Sigmoid colon (tissue), 7 donors: Measurements from ENCODE around the gene CABLES2. TPM values are rescaled to one million over a fixed set of nuclear protein-coding genes. Genes with fewer than 3 reads are reported as not detected.

Experiments
- DNase-seq: peaks from one replicate; pipeline ENCODE4 v3.0.0-alpha.2; 2019
- H3K27ac ChIP-seq, 4 donors: fragments of 200-600 bp; sonication (generic); one replicate each; pipeline ENCODE4 v1.5.1; 2016 to 2019; ENCODE audit warnings: mild to moderate bottlenecking in 1 of 4
- H3K27me3 ChIP-seq, 3 donors: fragments of 200-600 bp; sonication (generic); one replicate each; pipeline ENCODE4 v1.5.1; 2019; ENCODE audit warnings: mild to moderate bottlenecking in 1 of 3
- H3K36me3 ChIP-seq, 4 donors: fragments of 200-600 bp; sonication (generic); one replicate each; pipeline ENCODE4 v1.5.1; 2016 to 2019
- H3K4me1 ChIP-seq, 4 donors: fragments of 200-600 bp; sonication (generic); one replicate each; pipeline ENCODE4 v1.5.1; 2017 to 2019
- H3K4me3 ChIP-seq, 4 donors: fragments of 200-600 bp; sonication (generic); one replicate each; pipeline ENCODE4 v1.5.1; 2017 to 2019; ENCODE audit warnings: mild to moderate bottlenecking in 2 of 4, moderate library complexity in 1 of 4
- H3K9me3 ChIP-seq, 4 donors: fragments of 200-600 bp in 3 of 4; sonication (generic) in 3 of 4; one replicate each; pipeline versions ENCODE4 v1.5.1 to v1.6.1; 2013 to 2019
- EP300 ChIP-seq, 4 donors: sonication (generic); formaldehyde crosslinking; IDR thresholded peaks; one replicate each; pipeline ENCODE4 v1.6.1; 2017; ENCODE audit warnings: antibody characterized with exemption in 4 of 4
- POLR2A ChIP-seq, 2 donors: fragments of 450-650 bp; IDR thresholded peaks; one replicate each; pipeline ENCODE4 v1.6.1; 2016; ENCODE audit warnings: antibody characterized with exemption in 2 of 2, mild to moderate bottlenecking in 2 of 2, moderate library complexity in 2 of 2
- POLR2AphosphoS5 ChIP-seq, 4 donors: sonication (generic); formaldehyde crosslinking; IDR thresholded peaks; one replicate each; pipeline ENCODE4 v1.6.1; 2017; ENCODE audit warnings: antibody characterized with exemption in 4 of 4
- WGBS, 2 donors: extraction: QIAGEN DNeasy Blood & Tissue Kit; methylation state at CpG; one replicate each; pipeline ENCODE4 v1.1.7; 2013; 5-methylcytosine and 5-hydroxymethylcytosine counted together
- intact Hi-C: fragments of 100-400 bp; cut with DNase I; formaldehyde crosslinking; loops from one replicate; pipeline ENCODE4 v1.15.1; 2023
- polyA plus RNA-seq, 3 donors: library from polyadenylated mRNA; stranded (reverse); fragments of 200-250 nt; gene quantifications; one replicate each; pipeline ENCODE4 v1.2.3, GENCODE V29; 2013
- total RNA-seq, 4 donors: library from RNA; depleted of rRNA; stranded (reverse); fragments of >200 nt; gene quantifications; one replicate each; pipeline ENCODE4 v1.1.0, GENCODE V29; 2016
- TF ChIP-seq, protein P1 (sequence below), 4 experiments: fragments of 450-650 bp in 3 of 4; fragments of 200-600 bp in 1 of 4; IDR thresholded peaks; one replicate each; pipeline ENCODE4 v1.5.1; 2016 to 2019; ENCODE audit warnings: antibody characterized with exemption in 4 of 4, mild to moderate bottlenecking in 3 of 4, moderate library complexity in 2 of 4
- donor health status: healthy with polysubstance abuse.
- donor health status: Bipolar disorder and iron deficiency.
- donor health status: healthy.

The CABLES2 gene
- total and polyA plus RNA-seq, 7 donors: 1.8 to 6.9 (median 3.6) TPM

DNA sequence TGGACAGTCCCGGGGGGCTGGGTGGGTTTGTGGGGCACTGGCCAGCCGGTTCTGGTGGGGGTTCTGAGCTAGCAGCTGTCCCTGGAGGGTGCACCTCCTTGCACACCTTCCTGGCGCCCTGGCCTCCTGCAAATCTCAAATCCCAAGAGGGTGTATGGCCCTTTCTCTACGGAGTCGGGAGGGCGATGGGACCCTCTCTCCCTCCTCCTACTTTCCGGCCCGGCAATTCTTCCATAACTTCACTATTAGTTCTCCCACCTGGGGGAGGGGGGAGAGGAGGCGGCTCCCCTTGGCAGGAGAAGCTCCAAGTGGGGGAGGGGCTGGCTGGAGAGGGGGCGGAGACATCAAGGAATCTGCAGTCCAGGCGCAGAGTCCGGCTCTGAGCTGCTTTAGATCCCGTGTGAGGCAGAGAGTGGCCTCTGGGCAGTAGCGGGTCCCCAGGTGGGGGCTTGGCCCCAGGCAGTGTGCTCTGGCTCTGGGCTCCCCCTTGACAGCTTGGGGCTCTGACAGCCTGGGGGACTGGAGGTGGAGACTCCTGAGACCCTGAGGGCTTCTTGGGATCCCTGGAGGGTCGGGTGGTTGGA lies 38.6 kb downstream of the CABLES2 start:
- WGBS, 2 donors: 6 to 8% methylated on average over 15 of the region's 15 CpGs
- peak; percentile 91 for DNase-seq
- TF ChIP-seq, protein P1, sequence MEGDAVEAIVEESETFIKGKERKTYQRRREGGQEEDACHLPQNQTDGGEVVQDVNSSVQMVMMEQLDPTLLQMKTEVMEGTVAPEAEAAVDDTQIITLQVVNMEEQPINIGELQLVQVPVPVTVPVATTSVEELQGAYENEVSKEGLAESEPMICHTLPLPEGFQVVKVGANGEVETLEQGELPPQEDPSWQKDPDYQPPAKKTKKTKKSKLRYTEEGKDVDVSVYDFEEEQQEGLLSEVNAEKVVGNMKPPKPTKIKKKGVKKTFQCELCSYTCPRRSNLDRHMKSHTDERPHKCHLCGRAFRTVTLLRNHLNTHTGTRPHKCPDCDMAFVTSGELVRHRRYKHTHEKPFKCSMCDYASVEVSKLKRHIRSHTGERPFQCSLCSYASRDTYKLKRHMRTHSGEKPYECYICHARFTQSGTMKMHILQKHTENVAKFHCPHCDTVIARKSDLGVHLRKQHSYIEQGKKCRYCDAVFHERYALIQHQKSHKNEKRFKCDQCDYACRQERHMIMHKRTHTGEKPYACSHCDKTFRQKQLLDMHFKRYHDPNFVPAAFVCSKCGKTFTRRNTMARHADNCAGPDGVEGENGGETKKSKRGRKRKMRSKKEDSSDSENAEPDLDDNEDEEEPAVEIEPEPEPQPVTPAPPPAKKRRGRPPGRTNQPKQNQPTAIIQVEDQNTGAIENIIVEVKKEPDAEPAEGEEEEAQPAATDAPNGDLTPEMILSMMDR (IDR thresholded peaks at IDR 0.05): no peak
- TF ChIP-seq EP300 (IDR thresholded peaks at IDR 0.05) (no peak), POLR2A (IDR thresholded peaks at IDR 0.05) (peak in 1 of 2 donors; percentile 34), POLR2AphosphoS5 (IDR thresholded peaks at IDR 0.05) (peak; percentile 34 to 68 (median 50))
- peak overlapping the region; percentile 20 to 98 (median 95) for H3K4me3 ChIP-seq
- intact Hi-C loops: no loop called here
- no peaks in the 10 kb centered on the region for H3K27me3 ChIP-seq
- no peaks in the 10 kb centered on the region for H3K36me3 ChIP-seq
- H3K27ac ChIP-seq: peak overlapping the region; percentile 95 to 99 (median 98)
- H3K4me1 ChIP-seq: peaks cover 0 to 89% (median 82%) of the 10 kb centered on the region in 4 donors
- H3K9me3 ChIP-seq: no peaks in the 10 kb centered on the region

DNA sequence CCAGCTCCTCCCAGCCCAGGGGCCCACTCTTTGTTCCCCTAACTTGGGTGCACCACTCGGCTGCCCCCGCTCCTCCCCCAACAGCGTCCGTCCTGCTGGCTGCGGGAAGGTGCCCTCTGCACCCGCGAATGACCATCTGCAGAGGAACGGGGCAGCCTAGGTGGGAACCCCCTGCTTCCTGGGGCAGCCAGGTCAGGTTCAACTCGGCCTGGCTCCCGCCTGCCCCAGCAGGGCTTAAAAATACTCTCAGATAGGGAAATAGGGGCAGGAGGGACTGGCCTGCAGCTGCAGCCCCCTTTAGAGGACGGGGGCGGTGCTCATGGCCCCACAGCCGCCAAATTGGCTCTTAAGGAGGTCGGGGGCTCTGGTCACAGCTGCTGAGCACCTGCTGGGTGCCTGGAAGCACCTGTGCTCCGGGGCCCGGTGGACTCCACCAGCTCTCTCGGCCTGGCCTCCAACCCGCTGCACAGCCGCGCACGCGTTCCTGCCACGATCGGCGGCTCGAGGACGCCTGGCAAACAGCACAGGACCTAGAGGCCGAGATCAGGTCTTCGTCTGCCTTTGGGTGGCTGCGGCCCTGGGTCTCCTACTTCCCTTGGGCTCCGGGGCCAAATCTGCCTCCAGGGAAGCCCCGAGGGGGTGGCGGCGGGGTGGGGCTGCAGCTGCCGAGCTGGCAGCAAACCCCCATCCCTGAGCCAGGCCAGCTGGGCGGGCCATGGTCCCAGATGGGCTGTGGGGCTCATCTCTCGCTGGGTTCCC lies 39.3 kb downstream of the CABLES2 start:
- Histone ChIP-seq H3K27ac (peak overlapping the region; percentile 95 to 99 (median 98)), H3K4me1 (peaks cover 0 to 95% (median 88%) of the 10 kb centered on the region in 4 donors), H3K4me3 (peak overlapping the region; percentile 87 to 98 (median 95)), H3K9me3 (no peaks in the 10 kb centered on the region), H3K36me3 (no peaks in the 10 kb centered on the region), H3K27me3 (no peaks in the 10 kb centered on the region)
- TF ChIP-seq POLR2A (IDR thresholded peaks at IDR 0.05): no peak
- peak in 3 of 4 donors; percentile 8 to 27 (median 24) for TF ChIP-seq POLR2AphosphoS5 (IDR thresholded peaks at IDR 0.05)
- WGBS, 2 donors: 2 to 5% methylated on average over 37 of the region's 37 CpGs
- DNase-seq: peak; percentile 87
- intact Hi-C loops: no loop called here

DNA sequence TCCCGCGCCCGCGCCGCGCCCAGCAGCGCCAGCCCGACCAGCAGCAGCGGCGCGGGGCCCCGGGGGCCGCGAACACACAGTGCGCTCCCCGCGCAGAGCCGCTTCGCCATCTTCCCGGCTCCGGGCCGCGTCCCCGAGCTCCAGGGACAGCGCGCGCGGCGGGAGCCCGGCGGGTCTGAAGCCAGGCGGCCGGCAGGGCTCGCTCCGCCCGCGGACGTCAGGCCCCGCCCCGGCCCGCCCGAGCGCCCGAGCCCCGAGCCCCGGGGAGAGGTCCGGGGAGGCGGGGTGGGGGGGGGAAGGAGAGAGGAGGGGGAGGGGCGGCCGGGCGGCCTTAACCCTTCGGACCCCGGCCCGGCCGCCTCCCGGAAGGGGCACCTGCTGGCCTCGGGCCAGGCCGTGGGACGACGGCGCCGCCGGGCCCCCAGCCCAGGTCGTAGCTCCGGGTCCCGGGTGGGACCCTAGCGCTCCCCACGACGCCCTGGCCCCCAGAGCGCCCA lies 39.9 kb downstream of the CABLES2 start, which contains the start of gene LAMA5:
Gene LAMA5, minus strand, starts transcription at position 177 of the 497 bp plus-strand sequence. Its CDS starts 67 bp downstream, at position 110.
- Histone ChIP-seq H3K4me3 (peak within 1 kb of the TSS; percentile 87 to 98 (median 95)), H3K27me3 (no peaks in the 10 kb centered on the region), H3K27ac (peak within 1 kb of the TSS; percentile 95 to 99 (median 98)), H3K36me3 (peaks cover 0 to 2% (median under 1%) of the 10 kb centered on the region in 4 donors), H3K9me3 (no peaks in the 10 kb centered on the region), H3K4me1 (peaks cover 0 to 96% (median 88%) of the 10 kb centered on the region in 4 donors)
- 1% methylated on average over 68 to 70 of the region's 70 CpGs for WGBS, 2 donors
- intact Hi-C loops: no loop called here
- TF ChIP-seq, protein P1 (IDR thresholded peaks at IDR 0.05): no peak
- TF ChIP-seq POLR2AphosphoS5 (IDR thresholded peaks at IDR 0.05) (peak; percentile 69 to 92 (median 80)), POLR2A (IDR thresholded peaks at IDR 0.05) (no peak), EP300 (IDR thresholded peaks at IDR 0.05) (no peak)
- DNase-seq: peak; percentile 86

DNA sequence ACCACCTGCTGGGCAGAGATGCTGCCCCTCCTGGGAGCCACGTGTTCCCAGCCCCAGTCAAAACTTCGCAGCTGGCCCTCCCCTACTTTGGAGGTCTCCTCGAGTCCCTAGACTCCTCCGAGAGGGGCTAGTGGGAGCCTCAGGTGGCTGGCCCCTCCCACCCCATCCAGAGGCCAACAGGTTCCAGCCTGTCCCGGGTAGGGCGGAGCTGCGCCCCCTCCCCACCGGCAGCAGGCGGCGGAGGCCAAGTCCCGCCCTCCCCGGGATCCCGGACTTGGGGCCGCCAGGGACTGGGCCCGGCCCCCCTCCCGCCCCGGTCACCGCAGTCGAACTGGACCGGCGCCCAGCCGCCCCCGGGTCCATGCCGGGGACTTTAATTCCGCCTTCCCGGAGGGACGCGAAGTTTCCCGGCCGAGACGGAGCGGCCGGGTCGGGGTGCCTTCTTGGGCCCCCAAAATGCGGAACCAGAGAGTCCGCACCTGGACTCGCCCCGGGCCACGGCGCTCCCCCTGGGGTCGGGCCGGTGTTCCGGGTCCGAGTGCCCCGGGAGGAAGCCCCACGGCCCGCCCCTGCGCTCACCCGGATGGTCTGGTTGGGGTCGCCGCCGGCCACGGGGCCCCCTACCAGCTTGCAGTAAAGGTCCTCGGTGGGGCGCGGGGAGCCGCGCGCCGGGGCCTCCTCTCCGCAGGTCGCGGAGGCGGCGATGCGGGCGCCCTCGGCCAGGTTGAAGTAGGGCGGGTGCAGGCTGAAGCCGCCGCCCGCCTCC lies 40.5 kb downstream of the CABLES2 start:
- Histone ChIP-seq H3K36me3 (peaks cover 0 to 8% (median 3%) of the 10 kb centered on the region in 4 donors), H3K4me3 (peak overlapping the region; percentile 87 to 98 (median 95)), H3K27me3 (no peaks in the 10 kb centered on the region), H3K9me3 (no peaks in the 10 kb centered on the region), H3K4me1 (peaks cover 0 to 97% (median 88%) of the 10 kb centered on the region in 4 donors), H3K27ac (peak overlapping the region; percentile 95 to 99 (median 98))
- no peak for TF ChIP-seq POLR2A (IDR thresholded peaks at IDR 0.05)
- TF ChIP-seq POLR2AphosphoS5 (IDR thresholded peaks at IDR 0.05): no peak
- TF ChIP-seq, protein P1 (IDR thresholded peaks at IDR 0.05): no peak
- TF ChIP-seq EP300 (IDR thresholded peaks at IDR 0.05): no peak
- peak; percentile 74 for DNase-seq
- WGBS, 2 donors: 1 to 2% methylated on average over 72 of the region's 72 CpGs
- intact Hi-C loops: no loop called here
